Astrocyte (in vitro differentiated cells and primary cell): ENCODE data around the gene PER2. TPM values are rescaled to one million over a fixed set of nuclear protein-coding genes. Genes with fewer than 3 reads are reported as not detected.

Experiments
- DNase-seq: peaks from one replicate; pipeline ENCODE4 v3.0.0-alpha.2; 2010; ENCODE audit warnings: low read depth
- FAIRE-seq: peaks from 2 replicates; lab custom pipeline; 2011; peaks lifted over from hg19 to GRCh38; lab: Jason Lieb, UNC
- H2AFZ ChIP-seq: 2 replicates; pipeline ENCODE4 v1.6.0; 2012; ENCODE audit warnings: low read depth, low read length, inconsistent platforms
- H3K27ac ChIP-seq: 2 replicates; pipeline ENCODE4 v1.5.1; 2011; ENCODE audit warnings: low read depth, low read length, inconsistent platforms
- H3K27me3 ChIP-seq: 2 replicates; pipeline ENCODE4 v1.6.0; 2011; ENCODE audit warnings: low read length, inconsistent platforms; ENCODE audit not compliant: insufficient read depth
- H3K36me3 ChIP-seq: 2 replicates; pipeline ENCODE4 v1.5.1; 2011; ENCODE audit warnings: low read length, inconsistent platforms; ENCODE audit not compliant: insufficient read depth
- H3K4me1 ChIP-seq: 2 replicates; pipeline ENCODE4 v1.5.1; 2011; ENCODE audit warnings: low read length, inconsistent platforms; ENCODE audit not compliant: insufficient read depth
- H3K4me2 ChIP-seq: 2 replicates; pipeline ENCODE4 v1.6.0; 2012; ENCODE audit warnings: low read length, inconsistent platforms
- H3K4me3 ChIP-seq: 2 replicates; pipeline ENCODE4 v1.5.1; 2011; ENCODE audit warnings: low read depth, mild to moderate bottlenecking, low read length, inconsistent platforms; ENCODE audit not compliant: insufficient read depth
- H3K79me2 ChIP-seq: 2 replicates; pipeline ENCODE4 v1.6.0; 2012; ENCODE audit warnings: mild to moderate bottlenecking, low read length, inconsistent platforms; ENCODE audit not compliant: insufficient read depth
- H3K9ac ChIP-seq: 2 replicates; pipeline ENCODE4 v1.6.0; 2012; ENCODE audit warnings: mild to moderate bottlenecking, low read length, inconsistent platforms
- H3K9me3 ChIP-seq: 2 replicates; pipeline ENCODE4 v1.5.1; 2012; ENCODE audit warnings: low read depth, mild to moderate bottlenecking, low read length, inconsistent platforms; ENCODE audit not compliant: insufficient read depth
- H4K20me1 ChIP-seq: 2 replicates; pipeline ENCODE4 v1.6.0; 2012; ENCODE audit warnings: low read length, inconsistent platforms; ENCODE audit not compliant: insufficient read depth
- H3K27ac Mint-ChIP-seq: one replicate; pipeline ENCODE4 v1.8.0; 2021; ENCODE audit warnings: mild to moderate bottlenecking, mixed read lengths; ENCODE audit not compliant: unreplicated experiment
- H3K27me3 Mint-ChIP-seq: one replicate; pipeline ENCODE4 v1.8.0; 2021; ENCODE audit warnings: low read depth, mixed read lengths; ENCODE audit not compliant: unreplicated experiment
- H3K36me3 Mint-ChIP-seq: one replicate; pipeline ENCODE4 v1.8.0; 2021; ENCODE audit warnings: low read depth, mixed read lengths; ENCODE audit not compliant: unreplicated experiment
- H3K4me1 Mint-ChIP-seq: one replicate; pipeline ENCODE4 v1.8.0; 2021; ENCODE audit warnings: low read depth, mixed read lengths; ENCODE audit not compliant: unreplicated experiment
- H3K4me3 Mint-ChIP-seq: one replicate; pipeline ENCODE4 v1.8.0; 2021; ENCODE audit warnings: mild to moderate bottlenecking, moderate library complexity, mixed read lengths; ENCODE audit not compliant: unreplicated experiment
- H3K9me3 Mint-ChIP-seq: one replicate; pipeline ENCODE4 v1.8.0; 2021; ENCODE audit warnings: mild to moderate bottlenecking, mixed read lengths; ENCODE audit not compliant: unreplicated experiment
- EZH2 ChIP-seq: IDR thresholded peaks from 2 replicates; pipeline ENCODE4 v1.6.1; 2012; ENCODE audit warnings: mild to moderate bottlenecking, low read length, inconsistent platforms; ENCODE audit not compliant: insufficient read depth
- total RNA-seq: library from RNA; stranded (reverse); gene quantifications from 2 replicates; pipeline ENCODE4 v1.2.1, GENCODE V29; 2021
- TF ChIP-seq, protein P1 (sequence below): IDR thresholded peaks from 2 replicates; pipeline ENCODE4 v1.5.1; 2011; ENCODE audit warnings: low read depth, mild to moderate bottlenecking, inconsistent platforms, low read length, moderate library complexity; ENCODE audit not compliant: insufficient read depth

PER2 gene
- total RNA-seq, 1 donor from 2014 or later: 2.0 TPM

DNA sequence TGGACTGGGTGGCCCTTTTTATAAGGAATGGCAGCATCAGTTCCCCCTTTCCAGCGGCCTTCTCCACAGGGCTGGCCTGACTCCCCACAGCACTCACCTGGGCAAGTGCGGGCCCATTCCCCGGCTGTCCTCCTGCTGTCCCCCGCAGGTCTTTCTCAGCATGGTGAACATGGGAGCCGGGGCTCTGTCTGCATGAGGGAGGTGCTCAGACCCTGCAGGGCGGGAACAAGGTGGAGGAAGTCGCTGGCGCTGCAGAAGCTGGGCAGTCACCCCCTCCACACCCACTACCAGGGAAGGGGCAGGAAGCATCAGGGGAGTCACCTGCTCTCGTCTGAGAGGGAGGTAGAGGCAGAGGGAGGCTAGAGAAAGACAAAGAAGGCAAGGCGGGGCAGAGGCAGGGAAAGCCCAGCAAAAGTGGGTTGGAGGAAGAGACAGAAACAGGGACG lies 60.8 kb downstream of the PER2 start:
- no peak for FAIRE-seq

DNA sequence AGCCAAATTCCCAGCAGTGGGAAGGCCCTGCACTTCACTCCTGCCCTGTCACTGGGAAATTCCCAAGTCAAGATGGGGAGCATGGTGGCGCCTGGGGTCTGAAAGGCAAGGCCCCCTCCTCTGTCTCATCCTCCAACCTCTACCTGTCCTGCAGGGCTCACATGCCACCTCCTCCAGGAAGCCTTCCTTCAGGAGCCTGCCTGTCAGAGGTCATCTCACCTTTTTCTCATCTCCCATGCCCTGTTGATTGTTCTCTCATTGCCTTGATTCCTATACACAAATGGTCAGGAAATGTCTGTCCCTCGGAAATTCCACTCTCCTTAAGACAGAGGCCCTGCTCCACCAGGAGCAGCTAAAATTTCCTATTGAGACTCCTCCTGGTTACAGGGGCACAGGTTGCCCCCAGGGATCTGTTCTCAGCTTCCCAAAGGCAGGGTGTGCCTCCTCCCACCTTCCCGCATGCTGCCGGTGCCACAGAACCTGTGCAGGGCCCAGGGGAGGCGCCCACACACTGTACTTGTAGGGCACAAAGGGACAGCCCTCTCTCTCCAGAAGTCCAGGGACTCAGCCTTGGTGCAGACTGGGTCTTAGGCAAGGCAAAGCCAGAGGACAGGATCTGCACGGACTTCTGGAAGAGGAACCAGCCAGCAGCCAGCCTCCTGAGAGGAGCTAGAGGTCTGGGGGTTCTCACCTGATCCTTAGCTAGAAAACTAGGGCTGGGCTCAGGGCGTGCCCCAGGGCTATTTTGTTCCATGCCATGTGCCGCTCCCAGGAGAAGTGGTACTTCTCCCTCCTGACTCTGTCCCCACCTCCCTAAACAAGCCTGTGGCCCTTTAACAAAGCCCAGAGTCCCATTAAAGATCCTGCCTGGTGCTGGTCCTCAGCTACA lies 61.5 kb downstream of the PER2 start:
- TF ChIP-seq, protein P1, sequence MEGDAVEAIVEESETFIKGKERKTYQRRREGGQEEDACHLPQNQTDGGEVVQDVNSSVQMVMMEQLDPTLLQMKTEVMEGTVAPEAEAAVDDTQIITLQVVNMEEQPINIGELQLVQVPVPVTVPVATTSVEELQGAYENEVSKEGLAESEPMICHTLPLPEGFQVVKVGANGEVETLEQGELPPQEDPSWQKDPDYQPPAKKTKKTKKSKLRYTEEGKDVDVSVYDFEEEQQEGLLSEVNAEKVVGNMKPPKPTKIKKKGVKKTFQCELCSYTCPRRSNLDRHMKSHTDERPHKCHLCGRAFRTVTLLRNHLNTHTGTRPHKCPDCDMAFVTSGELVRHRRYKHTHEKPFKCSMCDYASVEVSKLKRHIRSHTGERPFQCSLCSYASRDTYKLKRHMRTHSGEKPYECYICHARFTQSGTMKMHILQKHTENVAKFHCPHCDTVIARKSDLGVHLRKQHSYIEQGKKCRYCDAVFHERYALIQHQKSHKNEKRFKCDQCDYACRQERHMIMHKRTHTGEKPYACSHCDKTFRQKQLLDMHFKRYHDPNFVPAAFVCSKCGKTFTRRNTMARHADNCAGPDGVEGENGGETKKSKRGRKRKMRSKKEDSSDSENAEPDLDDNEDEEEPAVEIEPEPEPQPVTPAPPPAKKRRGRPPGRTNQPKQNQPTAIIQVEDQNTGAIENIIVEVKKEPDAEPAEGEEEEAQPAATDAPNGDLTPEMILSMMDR: no peak
- no peak for TF ChIP-seq EZH2
- Mint-ChIP-seq H3K36me3 (peaks cover 4% of the 10 kb centered on the region), H3K4me1 (no peaks in the 10 kb centered on the region), H3K27ac (no peak overlapping the region), H3K27me3 (peaks cover 50% of the 10 kb centered on the region), H3K9me3 (peaks cover 4% of the 10 kb centered on the region), H3K4me3 (no peak overlapping the region)
- Histone ChIP-seq H3K9ac (no peak overlapping the region), H3K27ac (no peak overlapping the region), H3K9me3 (no peaks in the 10 kb centered on the region), H3K79me2 (no peaks in the 10 kb centered on the region), H4K20me1 (no peaks in the 10 kb centered on the region), H2AFZ (no peak overlapping the region), H3K4me2 (no peak overlapping the region), H3K4me1 (peaks cover 5% of the 10 kb centered on the region), H3K27me3 (peaks cover 2% of the 10 kb centered on the region), H3K4me3 (no peak overlapping the region), H3K36me3 (peaks cover 2% of the 10 kb centered on the region)
- FAIRE-seq: no peak
- DNase-seq: no peak

More for the DNA sequence above, 60.8 kb downstream of the PER2 start:
- Histone ChIP-seq H3K9ac (no peak overlapping the region), H4K20me1 (no peaks in the 10 kb centered on the region), H3K9me3 (no peaks in the 10 kb centered on the region), H3K4me2 (no peak overlapping the region), H3K27me3 (peaks cover 2% of the 10 kb centered on the region), H3K4me1 (peaks cover 6% of the 10 kb centered on the region), H3K79me2 (no peaks in the 10 kb centered on the region), H2AFZ (no peak overlapping the region), H3K4me3 (no peak overlapping the region), H3K27ac (no peak overlapping the region), H3K36me3 (peaks cover 2% of the 10 kb centered on the region)
- no peaks in the 10 kb centered on the region for H3K4me1 Mint-ChIP-seq
- DNase-seq: no peak
- H3K9me3 Mint-ChIP-seq: peaks cover 8% of the 10 kb centered on the region
- H3K27me3 Mint-ChIP-seq: peaks cover 53% of the 10 kb centered on the region
- no peak overlapping the region for H3K4me3 Mint-ChIP-seq
- peaks cover 4% of the 10 kb centered on the region for H3K36me3 Mint-ChIP-seq
- no peak for TF ChIP-seq EZH2
- TF ChIP-seq, protein P1: no peak
- no peak overlapping the region for H3K27ac Mint-ChIP-seq
